ENCODE data around the gene TMEM267.
"Not testable (repeated sequence)": the region's sequence is repeated elsewhere in the genome, so short reads cannot be mapped to it uniquely, and the experiment has no call there.

TMEM267 gene

DNA sequence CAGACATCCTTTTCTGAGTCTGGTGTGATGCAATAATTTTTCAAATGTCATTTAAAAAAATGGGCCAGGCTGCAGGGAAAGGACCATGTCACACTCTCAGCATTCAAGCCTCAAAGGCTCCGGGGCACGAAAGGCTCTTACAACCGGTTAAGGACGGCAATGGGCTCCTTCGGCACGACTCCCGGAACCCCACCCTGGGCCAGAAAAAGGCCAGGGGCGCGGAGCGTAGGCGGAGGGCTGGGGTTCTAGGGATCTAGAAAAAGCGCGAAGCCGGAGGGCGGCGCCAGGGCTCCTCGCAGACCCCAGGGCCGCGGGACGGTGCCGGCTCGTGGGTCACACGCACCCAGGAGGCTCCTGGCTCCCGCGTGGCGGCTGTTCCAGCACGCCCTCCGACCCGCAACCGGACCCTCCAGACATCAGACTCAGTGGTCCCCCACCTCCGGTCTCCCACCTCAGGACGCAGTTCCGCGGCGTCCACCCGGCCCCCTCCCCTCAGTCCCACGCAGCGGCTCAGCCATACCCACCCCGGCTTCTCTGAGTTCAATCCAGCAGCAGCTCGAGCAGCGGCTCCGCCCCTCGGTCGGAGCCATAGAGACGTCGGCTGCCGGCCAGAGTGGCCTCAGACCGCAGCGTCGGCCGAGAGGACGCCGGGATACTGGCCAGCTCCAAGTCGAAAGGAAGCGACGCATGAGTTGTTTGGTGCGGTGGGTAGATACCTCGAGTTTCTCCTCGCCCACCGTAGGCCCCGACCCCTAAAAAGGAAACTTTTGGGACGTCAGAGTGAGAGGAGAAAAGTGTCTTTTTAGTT, at the start of gene TMEM267:
Gene TMEM267, minus strand, starts transcription at position 568 of the 808 bp plus-strand sequence. CDS start 29,896 bp downstream, outside the sequence.
- DNase-seq = peak; percentile 94

DNA sequence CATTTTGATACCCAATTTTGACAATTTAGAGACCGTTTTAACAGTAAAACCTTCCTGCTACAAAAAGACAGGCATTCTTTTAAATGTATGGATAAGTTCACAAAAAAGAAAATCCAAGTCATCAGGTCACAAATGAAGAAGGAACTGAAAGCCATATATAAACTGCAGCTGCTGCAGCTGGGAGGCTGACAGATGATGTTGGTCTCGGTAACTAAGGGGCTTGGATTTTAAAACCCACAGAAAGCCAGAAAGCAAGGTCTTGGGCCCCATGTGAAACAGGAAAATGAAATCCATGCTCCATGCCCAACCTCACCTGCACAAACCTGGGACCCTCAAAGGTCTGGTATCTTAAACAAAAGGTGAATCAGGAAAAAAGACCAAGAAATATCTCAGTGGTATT, 47.0 kb upstream of the TMEM267 start:
- DNase-seq = no peak

DNA sequence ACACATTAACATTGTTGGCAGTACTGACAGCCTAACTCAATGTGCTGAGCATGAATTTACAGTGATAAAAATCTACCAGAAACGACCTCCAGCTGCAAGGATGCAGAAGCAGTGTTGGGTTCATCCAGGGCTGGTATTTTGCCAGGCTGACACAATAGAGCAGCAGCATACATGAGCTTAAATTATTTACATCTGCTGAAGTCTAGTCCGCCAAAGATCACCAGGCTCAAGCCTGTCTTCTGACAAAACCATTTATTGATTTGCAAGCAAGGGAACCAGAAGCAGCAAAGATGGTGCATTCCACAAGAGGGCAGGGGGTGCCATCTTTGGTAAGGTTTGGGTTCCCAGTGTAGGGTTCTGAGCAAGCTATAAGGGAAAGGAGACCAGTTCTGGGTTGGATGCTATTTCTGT, 40.0 kb upstream of the TMEM267 start:
- DNase-seq = peak; percentile 27

- no peak for DNase-seq
Measured at GRCh38 chr5:43520615-43521014, 37.0 kb upstream of the TMEM267 start.

DNA sequence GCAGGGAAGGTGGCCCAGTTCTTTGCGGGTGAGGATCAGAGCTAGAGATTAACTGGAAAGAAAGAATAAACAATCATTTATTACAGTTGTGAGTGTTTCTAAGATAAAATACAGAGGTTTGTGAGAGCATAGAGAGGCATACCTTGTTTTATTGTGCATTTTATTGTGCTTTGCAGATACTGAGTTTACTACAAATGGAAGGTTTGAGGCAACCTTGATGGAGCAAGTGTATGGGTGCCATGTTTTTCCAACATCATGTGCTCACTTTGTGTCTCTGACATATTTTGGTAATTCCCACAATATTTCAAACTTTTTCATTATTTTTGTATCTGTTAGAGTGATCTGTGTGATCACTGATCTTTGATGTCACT, 32.0 kb upstream of the TMEM267 start:
- DNase-seq = no peak

- DNase-seq = peak; percentile 96
Measured at GRCh38 chr5:43514816-43515677, 31.4 kb upstream of the TMEM267 start, which contains the start of gene C5orf34. Gene C5orf34 (minus strand): TSS chr5:43515148. CDS start chr5:43509339, 5,809 bp downstream.

GRCh38 chr5:43514471-43514815, 30.8 kb upstream of the TMEM267 start:
- peak; percentile 59 for DNase-seq

DNA sequence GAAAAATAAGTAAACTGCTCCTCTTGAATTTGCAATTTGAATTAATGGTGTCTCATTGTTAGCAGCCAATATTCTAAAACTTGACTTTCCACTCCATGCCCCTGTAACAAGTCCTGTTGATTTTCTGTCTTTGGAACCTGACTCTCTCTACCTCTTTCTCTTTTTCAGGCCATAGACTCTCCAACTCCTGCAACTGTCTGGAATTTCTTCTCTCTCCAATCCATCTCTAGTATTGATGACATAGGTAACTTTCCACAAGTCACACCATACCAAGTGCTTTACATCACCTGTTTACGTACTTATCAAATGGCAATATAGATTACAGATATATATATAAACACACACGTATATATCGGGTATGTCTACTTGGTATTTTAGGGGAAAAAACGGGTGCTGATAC, 30.4 kb upstream of the TMEM267 start:
- DNase-seq = no peak

GRCh38 chr5:43511062-43511461, 27.4 kb upstream of the TMEM267 start:
- DNase-seq = not testable (repeated sequence)

DNA sequence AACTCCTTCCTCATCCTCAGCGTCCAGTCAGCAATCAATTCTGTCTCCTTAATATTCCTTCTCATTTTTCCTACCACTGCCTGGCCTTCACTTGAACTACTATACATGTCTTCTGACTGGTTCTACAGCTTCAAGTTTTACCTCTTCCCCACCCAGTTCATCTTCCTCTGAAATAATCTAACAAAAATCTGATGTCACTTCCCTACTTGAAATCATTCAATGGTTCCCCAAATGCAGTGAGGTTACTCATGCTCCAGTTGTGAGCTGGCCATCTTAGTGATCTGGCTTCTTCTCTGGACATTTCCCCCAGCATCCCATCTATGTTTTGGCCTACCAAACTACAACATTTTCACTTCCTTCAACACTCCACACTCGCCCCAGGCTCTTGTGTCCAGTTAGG, 14.9 kb upstream of the TMEM267 start:
- DNase-seq = no peak

GRCh38 chr5:43497311-43498104, 13.8 kb upstream of the TMEM267 start:
- no peak for DNase-seq

GRCh38 chr5:43491326-43491725, 7.7 kb upstream of the TMEM267 start:
- no peak for DNase-seq

DNA sequence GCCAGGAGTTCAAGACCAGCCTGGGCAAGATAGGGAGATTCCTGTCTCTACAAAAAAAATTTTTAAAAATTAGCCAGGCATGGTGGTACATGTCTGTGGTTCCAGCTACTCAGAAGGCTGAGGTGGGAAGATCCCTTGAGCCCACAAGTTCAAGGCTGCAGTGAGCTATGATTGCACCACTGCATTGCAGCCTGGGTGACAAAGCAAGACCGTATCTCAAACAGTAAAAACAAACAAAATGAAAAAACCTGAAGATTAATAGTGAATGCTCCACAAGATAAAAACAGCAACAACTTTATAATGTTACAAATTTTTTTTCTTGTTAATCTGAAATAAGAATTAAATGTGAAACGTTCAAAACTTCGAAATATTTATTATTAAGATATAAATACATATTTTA, 2.7 kb upstream of the TMEM267 start:
- DNase-seq = no peak

DNA sequence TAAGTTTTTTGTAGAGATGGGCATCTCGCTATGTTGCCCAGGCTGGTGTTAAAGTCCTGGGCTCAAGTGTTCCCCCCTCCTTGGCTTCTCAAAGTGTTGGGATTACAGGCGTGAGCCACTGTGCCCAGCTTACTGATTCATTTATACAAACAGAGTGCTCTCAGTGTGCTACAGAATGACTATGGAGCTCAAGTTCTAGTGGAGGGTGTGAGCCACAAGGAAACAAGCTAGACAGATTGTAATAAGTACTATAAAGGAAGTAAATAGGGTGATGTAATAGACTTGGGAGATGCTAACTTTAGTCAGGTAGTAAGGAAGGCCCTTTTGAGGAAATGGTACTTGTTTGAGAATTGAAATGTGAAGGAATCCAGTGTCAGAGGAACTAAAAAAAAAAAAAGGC, 1.7 kb upstream of the TMEM267 start:
- no peak for DNase-seq

- peak; percentile 80 for DNase-seq
Measured at GRCh38 chr5:43484106-43484849, 613 bp upstream of the TMEM267 start.

DNA sequence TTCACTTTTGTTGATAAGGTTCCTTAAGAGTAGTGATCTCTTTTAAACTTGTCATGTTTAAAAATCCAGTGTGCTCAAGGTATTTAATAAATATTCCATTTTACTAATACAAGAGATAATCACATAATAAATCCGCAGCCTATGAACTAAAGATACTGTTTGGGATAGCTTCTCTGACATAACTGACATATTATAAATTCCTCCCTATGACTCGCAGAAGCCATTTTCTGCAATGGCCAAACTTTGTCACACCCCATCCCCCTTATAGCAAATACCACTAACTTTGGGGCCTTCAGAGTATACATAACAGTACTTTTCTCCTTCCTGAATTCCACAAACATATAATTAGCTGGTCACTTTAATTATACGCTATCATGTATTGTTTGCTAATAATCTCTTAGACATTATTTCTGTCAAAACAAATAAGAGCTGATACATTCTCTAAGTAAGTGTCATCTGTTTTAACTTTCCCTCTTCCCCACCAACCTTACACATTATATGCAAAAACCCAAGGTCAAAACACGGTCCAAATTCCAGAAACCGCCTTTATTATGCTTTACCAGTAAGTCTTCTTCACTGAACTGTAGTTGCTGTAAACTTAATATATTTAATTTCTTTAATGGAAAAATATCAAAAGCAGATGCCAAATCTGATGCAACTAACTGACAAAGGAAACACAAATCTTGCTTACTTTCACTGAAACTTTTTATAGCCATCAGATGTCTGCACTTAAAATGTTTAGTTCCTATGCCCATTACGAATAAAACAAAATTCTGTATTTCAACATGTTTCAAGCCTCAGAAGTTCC, 971 bp downstream of the TMEM267 start:
- DNase-seq = peak; percentile 75

DNA sequence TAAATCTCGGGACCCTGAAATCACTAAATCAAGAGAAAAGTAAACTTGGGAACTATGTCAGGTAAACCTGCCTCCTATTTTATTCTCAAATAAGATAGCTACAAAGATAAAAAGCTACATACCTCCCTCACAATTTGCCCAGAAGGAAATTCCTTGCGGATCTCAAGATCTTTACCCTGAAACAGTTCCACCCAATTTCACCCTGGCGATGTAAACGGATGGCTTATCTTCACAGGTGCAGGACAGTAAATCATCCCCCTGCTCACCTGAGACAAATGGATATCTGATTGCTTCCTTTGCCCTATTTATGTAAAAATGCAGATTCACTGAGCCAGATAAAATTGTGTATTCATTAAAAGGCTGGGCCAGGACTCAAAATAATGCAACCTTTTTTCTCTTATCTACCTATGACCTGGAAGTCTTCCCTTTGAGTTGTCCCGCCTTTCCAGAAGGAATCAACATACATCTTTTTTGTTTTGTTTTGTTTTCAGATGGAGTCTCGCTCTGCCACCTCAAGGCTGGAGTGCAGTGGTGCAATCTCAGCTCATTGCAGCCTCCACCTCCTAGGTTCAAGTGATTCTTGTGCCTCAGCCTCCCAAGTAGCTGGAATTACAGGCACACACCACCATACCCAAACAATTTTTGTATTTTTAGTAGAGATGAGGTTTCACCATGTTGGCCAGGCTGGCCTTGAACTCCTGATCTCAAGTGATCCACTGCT, 13.8 kb downstream of the TMEM267 start:
- DNase-seq = no peak

GRCh38 chr5:43467100-43467499, 16.6 kb downstream of the TMEM267 start:
- no peak for DNase-seq

GRCh38 chr5:43465455-43465854, 18.2 kb downstream of the TMEM267 start:
- DNase-seq = not testable (repeated sequence)

GRCh38 chr5:43461066-43461465, 22.6 kb downstream of the TMEM267 start:
- no peak for DNase-seq

DNA sequence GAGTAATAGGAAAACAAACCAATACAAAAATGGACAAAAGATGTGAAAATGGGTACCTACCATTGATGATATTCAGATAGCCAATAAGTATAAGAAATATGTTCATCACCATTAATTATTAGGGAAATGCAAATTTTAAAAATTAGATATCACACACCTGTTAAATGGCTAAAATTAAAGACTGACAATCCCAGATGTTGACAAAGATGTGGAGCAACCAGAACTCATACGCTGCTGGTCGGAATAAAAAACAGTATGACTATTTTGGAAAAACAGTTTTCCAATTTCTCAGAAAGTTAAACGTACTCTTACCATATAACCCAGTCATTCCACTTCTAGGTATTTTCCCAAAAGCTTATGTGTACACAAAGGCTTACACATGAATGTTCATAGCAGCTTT, 27.1 kb downstream of the TMEM267 start:
- no peak for DNase-seq
